RWPE2 (cell line): ENCODE results near the gene ANO1.

ENCODE experiments used
- ATAC-seq: fragments of 200-7000 bp; cut with Tn5 transposase; 3 replicates; pipeline ENCODE4 v1.9.1; 2021; ENCODE audit warnings: low read depth
- DNase-seq: peaks from one replicate; pipeline ENCODE4 v3.0.0-alpha.2; 2020; ENCODE audit warnings: low spot score
- H3K27ac ChIP-seq: fragments of 450-650 bp; 2 replicates; pipeline ENCODE4 v1.5.1; 2017; ENCODE audit warnings: mild to moderate bottlenecking; ENCODE audit not compliant: poor library complexity, severe bottlenecking
- H3K27me3 ChIP-seq: fragments of 250-450 bp; sonication (Bioruptor Pico); 2 replicates; pipeline ENCODE4 v1.5.1; 2021; ENCODE audit warnings: mild to moderate bottlenecking, moderate library complexity; ENCODE audit not compliant: insufficient read depth, poor library complexity, severe bottlenecking
- H3K36me3 ChIP-seq: fragments of 250-450 bp; sonication (Bioruptor Pico); 2 replicates; pipeline ENCODE4 v1.5.1; 2020; ENCODE audit warnings: low read depth, mild to moderate bottlenecking, moderate library complexity
- H3K4me1 ChIP-seq: fragments of 250-450 bp; sonication (Bioruptor Pico); 2 replicates; pipeline ENCODE4 v1.5.1; 2021; ENCODE audit warnings: mild to moderate bottlenecking, moderate library complexity; ENCODE audit not compliant: insufficient read depth, poor library complexity, severe bottlenecking
- H3K4me3 ChIP-seq: fragments of 250-450 bp; sonication (Bioruptor Pico); 2 replicates; pipeline ENCODE4 v1.5.1; 2021; ENCODE audit warnings: mild to moderate bottlenecking, moderate library complexity; ENCODE audit not compliant: severe bottlenecking
- H3K9me3 ChIP-seq: fragments of 250-450 bp; sonication (Bioruptor Pico); 2 replicates; pipeline ENCODE4 v1.5.1; 2021; ENCODE audit warnings: mild to moderate bottlenecking, moderate library complexity; ENCODE audit not compliant: severe bottlenecking
- CTCF ChIP-seq: fragments of 450-650 bp; IDR thresholded peaks from one replicate; pipeline ENCODE4 v1.5.1; 2017; ENCODE audit warnings: mild to moderate bottlenecking, moderate library complexity; ENCODE audit not compliant: poor library complexity, severe bottlenecking

ANO1 gene

GRCh38 chr11:70146895-70147520 lies 68.9 kb downstream of the ANO1 start:
- DNase-seq, result no peak
- peaks cover 4% of the 10 kb centered on the region for H3K4me1 ChIP-seq
- no peak for ATAC-seq
- no peaks in the 10 kb centered on the region for H3K9me3 ChIP-seq
- no peak overlapping the region for H3K4me3 ChIP-seq
- H3K27me3 ChIP-seq, result no peaks in the 10 kb centered on the region
- no peaks in the 10 kb centered on the region for H3K36me3 ChIP-seq
- TF ChIP-seq CTCF, result no peak
- H3K27ac ChIP-seq, result no peak overlapping the region

DNA sequence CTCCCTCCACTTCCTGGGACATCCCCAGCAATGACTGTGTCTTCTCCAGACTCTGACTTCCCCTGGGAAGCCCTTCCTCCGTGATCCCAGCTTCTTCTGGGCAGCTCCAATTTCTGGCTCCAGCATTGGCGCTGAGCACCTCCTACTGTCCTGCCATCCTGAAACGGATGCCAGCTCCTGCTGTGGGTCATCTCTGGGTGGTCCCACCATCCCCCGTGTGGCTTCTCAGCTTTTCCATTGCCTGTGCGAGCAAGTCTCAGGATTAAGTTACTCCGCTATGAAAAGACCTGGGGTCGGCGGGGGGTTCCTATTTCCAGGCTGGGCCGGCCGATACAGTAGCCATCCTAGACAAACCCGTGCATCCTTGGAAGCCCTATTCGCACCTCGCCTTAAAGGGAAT lies 69.6 kb downstream of the ANO1 start:
- DNase-seq (no peak), ATAC-seq (no peak)
- Histone ChIP-seq H3K4me3 (no peak overlapping the region), H3K27me3 (no peaks in the 10 kb centered on the region), H3K9me3 (no peaks in the 10 kb centered on the region), H3K27ac (no peak overlapping the region), H3K4me1 (no peaks in the 10 kb centered on the region), H3K36me3 (no peaks in the 10 kb centered on the region)
- TF ChIP-seq CTCF, result no peak

DNA sequence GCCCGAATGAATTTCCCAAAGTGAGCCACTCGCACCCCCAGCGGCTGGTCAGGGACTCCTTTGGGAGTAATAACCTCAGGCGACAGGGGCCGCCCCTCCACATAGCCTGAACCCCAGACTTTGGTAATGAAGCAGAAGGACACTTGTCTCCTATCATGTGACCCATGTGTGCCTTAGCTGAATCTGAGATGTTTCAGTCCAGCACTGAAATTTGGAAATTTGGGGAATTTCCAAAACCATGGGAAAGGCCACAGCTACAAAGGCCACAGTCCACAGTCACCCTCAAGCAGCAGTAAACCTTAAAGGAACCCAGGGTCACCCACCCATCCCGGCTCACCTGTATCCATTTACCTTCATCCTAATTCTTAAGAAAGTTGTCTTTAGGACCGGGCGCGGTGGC lies 73.6 kb downstream of the ANO1 start:
- no peak for ATAC-seq
- Histone ChIP-seq H3K4me3 (no peak overlapping the region), H3K4me1 (peaks cover 6% of the 10 kb centered on the region), H3K9me3 (no peaks in the 10 kb centered on the region), H3K27me3 (no peaks in the 10 kb centered on the region), H3K27ac (no peak overlapping the region), H3K36me3 (no peaks in the 10 kb centered on the region)
- TF ChIP-seq CTCF, result no peak
- DNase-seq, result no peak

DNA sequence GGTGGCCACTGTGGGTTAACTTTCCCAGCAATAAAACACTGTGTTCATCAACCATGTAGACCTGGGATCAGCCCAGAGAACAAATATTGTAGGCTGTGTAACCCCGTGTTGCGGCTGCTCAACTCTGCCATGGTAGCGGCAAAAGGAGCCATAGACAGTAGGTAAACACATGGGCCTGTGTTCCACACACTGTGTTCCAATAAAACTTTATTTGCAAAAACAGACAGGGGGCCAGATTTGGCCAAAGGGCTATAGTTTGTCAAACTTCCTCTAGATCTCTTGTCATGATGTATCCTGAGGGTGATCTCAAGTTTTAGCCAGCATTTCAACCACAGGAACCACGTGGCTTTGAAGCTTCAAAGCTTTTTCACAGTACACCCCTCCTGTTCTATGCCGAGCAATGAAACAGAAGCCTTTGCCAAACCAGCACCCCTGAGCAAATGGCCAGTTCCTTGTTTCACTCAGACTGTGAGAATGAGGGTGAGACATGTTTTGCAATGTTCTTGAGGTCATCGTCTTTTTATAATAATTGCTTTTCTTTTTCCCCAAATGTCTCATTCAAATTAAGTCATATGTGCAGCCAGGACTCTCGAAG lies 75.1 kb downstream of the ANO1 start:
- no peak overlapping the region for H3K27ac ChIP-seq

More for the DNA sequence above, 75.1 kb downstream of the ANO1 start:
- Histone ChIP-seq H3K4me3 (no peak overlapping the region), H3K4me1 (peaks cover 9% of the 10 kb centered on the region), H3K9me3 (no peaks in the 10 kb centered on the region), H3K27me3 (no peaks in the 10 kb centered on the region), H3K36me3 (no peaks in the 10 kb centered on the region)
- ATAC-seq (no peak), DNase-seq (no peak)
- no peak for TF ChIP-seq CTCF
